Smooth muscle cell (in vitro differentiated cells): Measurements from ENCODE around the gene ARHGEF4. TPM values are rescaled to one million over a fixed set of nuclear protein-coding genes. Genes with fewer than 3 reads are reported as not detected.

Source experiments
- DNase-seq: peaks from one replicate; lab custom pipeline; 2025; ENCODE audit not compliant: unreplicated experiment; lab: John Stamatoyannopoulos, UW
- H2AFZ ChIP-seq: fragments of 200-600 bp; sonication (generic); 2 replicates; pipeline ENCODE4 v1.6.0; 2016; ENCODE audit warnings: antibody characterized with exemption, low read depth, mild to moderate bottlenecking
- H3F3A ChIP-seq: fragments of 200-600 bp; sonication (generic); 2 replicates; pipeline ENCODE4 v1.6.0; 2017; ENCODE audit warnings: antibody characterized with exemption, low read depth
- H3K27ac ChIP-seq: fragments of 200-600 bp; sonication (generic); 2 replicates; pipeline ENCODE4 v1.5.1; 2016; ENCODE audit warnings: low read depth, mild to moderate bottlenecking
- H3K27me3 ChIP-seq: fragments of 200-600 bp; sonication (generic); 2 replicates; pipeline ENCODE4 v1.6.1; 2016; ENCODE audit warnings: low read depth, mild to moderate bottlenecking
- H3K36me3 ChIP-seq: fragments of 200-600 bp; sonication (generic); 2 replicates; pipeline ENCODE4 v1.5.1; 2016; ENCODE audit warnings: low read depth
- H3K4me1 ChIP-seq: fragments of 200-600 bp; sonication (generic); 2 replicates; pipeline ENCODE4 v1.5.1; 2016; ENCODE audit warnings: low read depth
- H3K4me2 ChIP-seq: fragments of 200-600 bp; sonication (generic); 2 replicates; pipeline ENCODE4 v1.6.0; 2016; ENCODE audit warnings: mild to moderate bottlenecking
- H3K4me3 ChIP-seq: fragments of 200-600 bp; sonication (generic); 2 replicates; pipeline ENCODE4 v1.5.1; 2016; ENCODE audit warnings: mild to moderate bottlenecking
- H3K79me2 ChIP-seq: fragments of 200-600 bp; sonication (generic); 2 replicates; pipeline ENCODE4 v1.6.0; 2016; ENCODE audit warnings: low read depth, mild to moderate bottlenecking
- H3K9ac ChIP-seq: fragments of 200-600 bp; sonication (generic); 2 replicates; pipeline ENCODE4 v1.6.0; 2016; ENCODE audit warnings: low read depth
- H3K9me3 ChIP-seq: fragments of 200-600 bp; sonication (generic); replicated peaks from 2 replicates; pipeline ENCODE4 v1.5.1; 2016; ENCODE audit warnings: low read depth
- H4K20me1 ChIP-seq: fragments of 200-600 bp; sonication (generic); 2 replicates; pipeline ENCODE4 v1.6.0; 2016; ENCODE audit warnings: low read depth
- WGBS: methylation state at CpG from one replicate; pipeline ENCODE4 v1.1.7; 2016; ENCODE audit warnings: low lambda C conversion rate; 5-methylcytosine and 5-hydroxymethylcytosine counted together
- polyA plus RNA-seq: library from polyadenylated mRNA; unstranded; fragments of >200 nt; fragmentation: Nextera tagmentation; extraction: Ambion mirVana; gene quantifications from 2 replicates; pipeline ENCODE4 v1.2.1, GENCODE V29; 2016
- total RNA-seq: library from RNA; depleted of rRNA; stranded (reverse); fragments of >200 nt; gene quantifications from 2 replicates; pipeline ENCODE4 v1.2.3, GENCODE V29; 2014
- TF ChIP-seq, protein P1 (sequence below): fragments of 200-600 bp; sonication (generic); IDR thresholded peaks from 2 replicates; pipeline ENCODE4 v1.5.1; 2017; ENCODE audit warnings: borderline replicate concordance, mild to moderate bottlenecking, antibody characterized with exemption; ENCODE audit not compliant: insufficient read depth, poor library complexity, severe bottlenecking

The ARHGEF4 gene
- total and polyA plus RNA-seq, 2 experiments from 2014 or later: 14.9 to 16.0 TPM

- Histone ChIP-seq H3K9ac (no peak overlapping the region), H3K79me2 (no peaks in the 10 kb centered on the region), H4K20me1 (no peaks in the 10 kb centered on the region), H3K4me1 (no peaks in the 10 kb centered on the region), H3K27ac (peak overlapping the region; percentile 59), H3K27me3 (no peaks in the 10 kb centered on the region), H3F3A (no peaks in the 10 kb centered on the region), H3K4me2 (no peak overlapping the region), H3K36me3 (no peaks in the 10 kb centered on the region), H2AFZ (no peak overlapping the region), H3K9me3 (no peaks in the 10 kb centered on the region), H3K4me3 (no peak overlapping the region)
- no peak for DNase-seq
- 63% methylated on average over 5 of the region's 5 CpGs for WGBS
- TF ChIP-seq, protein P1, sequence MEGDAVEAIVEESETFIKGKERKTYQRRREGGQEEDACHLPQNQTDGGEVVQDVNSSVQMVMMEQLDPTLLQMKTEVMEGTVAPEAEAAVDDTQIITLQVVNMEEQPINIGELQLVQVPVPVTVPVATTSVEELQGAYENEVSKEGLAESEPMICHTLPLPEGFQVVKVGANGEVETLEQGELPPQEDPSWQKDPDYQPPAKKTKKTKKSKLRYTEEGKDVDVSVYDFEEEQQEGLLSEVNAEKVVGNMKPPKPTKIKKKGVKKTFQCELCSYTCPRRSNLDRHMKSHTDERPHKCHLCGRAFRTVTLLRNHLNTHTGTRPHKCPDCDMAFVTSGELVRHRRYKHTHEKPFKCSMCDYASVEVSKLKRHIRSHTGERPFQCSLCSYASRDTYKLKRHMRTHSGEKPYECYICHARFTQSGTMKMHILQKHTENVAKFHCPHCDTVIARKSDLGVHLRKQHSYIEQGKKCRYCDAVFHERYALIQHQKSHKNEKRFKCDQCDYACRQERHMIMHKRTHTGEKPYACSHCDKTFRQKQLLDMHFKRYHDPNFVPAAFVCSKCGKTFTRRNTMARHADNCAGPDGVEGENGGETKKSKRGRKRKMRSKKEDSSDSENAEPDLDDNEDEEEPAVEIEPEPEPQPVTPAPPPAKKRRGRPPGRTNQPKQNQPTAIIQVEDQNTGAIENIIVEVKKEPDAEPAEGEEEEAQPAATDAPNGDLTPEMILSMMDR: no peak
Observed at GRCh38 chr2:130890941-130891669, 54.4 kb downstream of the ARHGEF4 start.

DNA sequence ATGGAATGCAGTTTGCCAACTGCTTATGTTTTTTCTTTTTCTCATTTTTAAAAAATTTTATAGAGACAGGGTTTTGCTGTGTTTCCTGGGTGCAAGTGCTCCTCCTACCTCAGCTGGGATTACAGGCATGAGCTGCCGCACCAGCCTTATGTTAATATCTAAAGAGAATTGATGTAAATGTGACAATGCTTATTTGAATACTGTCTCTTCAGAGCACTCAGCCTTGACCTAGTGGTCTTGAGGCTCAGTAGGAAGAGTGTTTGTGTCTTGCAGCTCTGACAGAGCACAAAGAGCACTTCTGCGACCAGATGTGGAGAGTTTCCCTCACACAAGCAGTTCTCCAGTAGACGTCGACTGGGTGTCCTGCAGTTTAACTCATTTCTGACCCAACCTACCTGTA, 55.3 kb downstream of the ARHGEF4 start:
- H4K20me1 ChIP-seq: no peaks in the 10 kb centered on the region
- H3K9ac ChIP-seq: no peak overlapping the region
- no peaks in the 10 kb centered on the region for H3F3A ChIP-seq
- no peak overlapping the region for H2AFZ ChIP-seq
- no peaks in the 10 kb centered on the region for H3K9me3 ChIP-seq
- no peak for DNase-seq
- peak overlapping the region; percentile 59 for H3K27ac ChIP-seq
- no peaks in the 10 kb centered on the region for H3K4me1 ChIP-seq
- TF ChIP-seq, protein P1: no peak
- H3K79me2 ChIP-seq: no peaks in the 10 kb centered on the region
- no peak overlapping the region for H3K4me2 ChIP-seq
- H3K27me3 ChIP-seq: no peaks in the 10 kb centered on the region
- no peaks in the 10 kb centered on the region for H3K36me3 ChIP-seq
- no peak overlapping the region for H3K4me3 ChIP-seq
- 82% methylated on average over 4 of the region's 4 CpGs for WGBS

DNA sequence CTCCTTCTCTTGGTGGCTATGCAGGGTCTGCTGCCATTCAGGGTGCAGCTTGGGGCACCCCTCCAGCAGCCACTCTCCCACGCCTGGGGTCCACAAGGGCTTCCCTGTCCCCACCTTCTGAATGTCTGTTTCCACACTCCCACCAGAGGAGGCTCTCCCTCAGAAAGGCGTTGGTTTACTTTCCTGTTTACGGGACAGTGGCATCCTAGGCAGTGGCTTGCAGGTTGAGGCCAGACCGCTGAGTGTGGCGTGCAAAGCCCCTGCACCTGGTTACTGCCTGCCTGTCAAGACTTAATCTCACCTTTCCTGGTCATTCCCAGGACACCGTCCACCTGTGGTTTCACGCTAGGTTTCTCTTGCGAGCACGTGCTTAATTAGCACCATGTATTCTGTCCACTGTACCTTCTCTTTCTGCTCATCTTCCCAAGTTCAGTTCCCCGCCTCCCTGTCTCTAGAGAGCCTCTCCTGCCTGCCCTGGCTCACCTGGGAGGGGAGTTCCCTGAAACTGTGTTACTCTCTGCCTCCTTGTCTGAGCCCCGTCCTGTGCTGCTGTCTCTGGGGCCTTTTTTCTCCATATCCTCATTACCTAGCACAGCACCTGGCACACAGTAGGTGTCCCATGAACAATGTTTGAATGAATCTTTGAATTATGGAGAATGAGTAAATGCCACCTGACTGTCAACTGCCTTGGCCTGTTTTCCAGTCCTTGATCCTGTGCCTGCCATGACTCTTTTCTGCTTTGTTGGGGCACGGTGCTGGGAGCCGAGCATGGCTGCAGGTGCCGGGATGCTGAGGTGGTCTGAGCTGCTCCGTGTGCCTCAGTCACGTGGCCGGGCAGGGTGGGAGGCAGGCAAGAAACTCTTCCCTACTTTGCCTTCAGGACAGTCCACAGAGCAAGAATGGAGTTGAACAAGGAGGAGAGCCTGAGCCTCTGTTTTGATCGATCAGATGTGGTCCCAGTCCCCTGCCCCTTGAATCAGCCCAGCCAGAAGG, 56.4 kb downstream of the ARHGEF4 start:
- H3K9ac ChIP-seq: no peak overlapping the region
- H3K4me3 ChIP-seq: no peak overlapping the region
- H3K4me1 ChIP-seq: no peaks in the 10 kb centered on the region
- H3K27me3 ChIP-seq: no peaks in the 10 kb centered on the region
- TF ChIP-seq, protein P1: no peak
- no peaks in the 10 kb centered on the region for H3K79me2 ChIP-seq
- H3K36me3 ChIP-seq: no peaks in the 10 kb centered on the region
- no peaks in the 10 kb centered on the region for H3K9me3 ChIP-seq
- no peak overlapping the region for H3K4me2 ChIP-seq
- no peaks in the 10 kb centered on the region for H4K20me1 ChIP-seq
- H3K27ac ChIP-seq: no peak overlapping the region
- H2AFZ ChIP-seq: no peak overlapping the region
- 92% methylated on average over 18 of the region's 18 CpGs for WGBS
- H3F3A ChIP-seq: no peaks in the 10 kb centered on the region
- DNase-seq: no peak
